Measurements from ENCODE around the gene L3MBTL3. TPM values are rescaled to one million over a fixed set of nuclear protein-coding genes. Genes with fewer than 3 reads are reported as not detected.
A peak's percentile ranks its signal among the peaks of the same experiment; 100 is the strongest.

L3MBTL3 gene
- total RNA-seq, 2 experiments from 2014 or later: 13.5 to 14.9 TPM

DNA sequence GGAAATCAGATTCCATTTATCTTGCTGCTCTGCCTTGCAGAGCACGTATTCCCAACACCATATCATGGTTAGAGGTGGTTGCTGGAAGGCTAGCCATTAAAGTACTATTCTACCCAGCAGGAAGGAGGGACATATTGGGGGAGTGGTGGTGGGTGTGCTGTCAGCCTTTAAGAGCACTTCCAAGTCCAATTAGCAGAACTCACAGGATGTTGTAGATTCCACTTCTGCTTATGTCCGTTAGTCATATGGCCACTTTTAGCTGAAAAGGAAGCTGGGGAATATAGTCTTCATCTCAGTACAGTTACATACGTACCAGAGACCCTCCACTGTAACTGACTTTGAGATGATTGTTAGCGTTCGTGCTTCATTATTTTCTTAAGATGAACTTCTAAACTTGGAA lies 109.9 kb downstream of the L3MBTL3 start:
- DNase-seq (no peak), ATAC-seq (no peak)
- peaks cover 11% of the 10 kb centered on the region for H3K36me3 Mint-ChIP-seq (ENCODE audit: low read depth)
- H3K9me3 Mint-ChIP-seq: no peaks in the 10 kb centered on the region
- ChIA-PET POLR2A (no interaction called here), CTCF (no interaction called here)
- no peak overlapping the region for H3K27ac Mint-ChIP-seq
- no peaks in the 10 kb centered on the region for H3K27me3 Mint-ChIP-seq
- peaks cover 59% of the 10 kb centered on the region for H3K4me1 Mint-ChIP-seq (ENCODE audit: low read depth)
- H3K4me3 Mint-ChIP-seq: no peak overlapping the region
- intact Hi-C loops (cut with micrococcal nuclease): no loop called here
- TF ChIP-seq, protein P1, sequence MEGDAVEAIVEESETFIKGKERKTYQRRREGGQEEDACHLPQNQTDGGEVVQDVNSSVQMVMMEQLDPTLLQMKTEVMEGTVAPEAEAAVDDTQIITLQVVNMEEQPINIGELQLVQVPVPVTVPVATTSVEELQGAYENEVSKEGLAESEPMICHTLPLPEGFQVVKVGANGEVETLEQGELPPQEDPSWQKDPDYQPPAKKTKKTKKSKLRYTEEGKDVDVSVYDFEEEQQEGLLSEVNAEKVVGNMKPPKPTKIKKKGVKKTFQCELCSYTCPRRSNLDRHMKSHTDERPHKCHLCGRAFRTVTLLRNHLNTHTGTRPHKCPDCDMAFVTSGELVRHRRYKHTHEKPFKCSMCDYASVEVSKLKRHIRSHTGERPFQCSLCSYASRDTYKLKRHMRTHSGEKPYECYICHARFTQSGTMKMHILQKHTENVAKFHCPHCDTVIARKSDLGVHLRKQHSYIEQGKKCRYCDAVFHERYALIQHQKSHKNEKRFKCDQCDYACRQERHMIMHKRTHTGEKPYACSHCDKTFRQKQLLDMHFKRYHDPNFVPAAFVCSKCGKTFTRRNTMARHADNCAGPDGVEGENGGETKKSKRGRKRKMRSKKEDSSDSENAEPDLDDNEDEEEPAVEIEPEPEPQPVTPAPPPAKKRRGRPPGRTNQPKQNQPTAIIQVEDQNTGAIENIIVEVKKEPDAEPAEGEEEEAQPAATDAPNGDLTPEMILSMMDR (IDR thresholded peaks at IDR 0.05): no peak

DNA sequence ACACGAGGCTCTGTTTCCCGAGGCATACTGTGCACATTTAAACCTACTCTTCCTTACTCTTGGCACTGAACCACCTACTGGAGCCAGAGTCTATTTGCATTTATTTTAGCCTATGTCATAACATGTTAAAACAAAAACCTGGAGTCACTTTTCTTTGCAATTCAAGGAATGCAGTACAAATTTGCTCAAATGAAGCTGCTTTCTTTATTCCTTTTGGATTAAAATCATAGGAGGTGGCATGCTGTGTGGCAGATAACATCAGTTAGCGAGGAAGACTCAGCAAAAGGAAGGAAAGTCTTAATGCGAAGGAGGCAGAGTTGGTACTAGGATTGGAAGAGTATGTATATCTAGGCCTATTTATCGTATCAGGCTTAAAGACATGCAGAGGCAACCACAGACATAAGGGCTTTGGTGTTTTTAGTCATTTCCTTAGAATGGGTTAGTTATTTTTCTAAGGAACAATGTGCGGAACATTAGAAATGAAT lies 111.4 kb downstream of the L3MBTL3 start:
- Mint-ChIP-seq H3K27ac (no peak overlapping the region), H3K36me3 (ENCODE audit: low read depth) (peaks cover 17% of the 10 kb centered on the region), H3K4me3 (no peak overlapping the region), H3K27me3 (no peaks in the 10 kb centered on the region), H3K9me3 (no peaks in the 10 kb centered on the region), H3K4me1 (ENCODE audit: low read depth) (peaks cover 72% of the 10 kb centered on the region)
- intact Hi-C loops (cut with micrococcal nuclease): loop anchor here (5.0 kb wide), 1 partner anchor 92 kb away; the partner anchor contains the start of gene SAMD3
- ChIA-PET CTCF (interaction anchor here (2.2 kb wide), 1 partner anchor 9 kb away, joined by 7 read pairs; no protein-coding TSS in a partner anchor), POLR2A (interaction anchor here (0.6 kb wide), 1 partner anchor 1573 kb away, joined by 3 read pairs; no protein-coding TSS in a partner anchor)
- TF ChIP-seq, protein P1 (IDR thresholded peaks at IDR 0.05): no peak
- no peak for DNase-seq
- no peak for ATAC-seq

DNA sequence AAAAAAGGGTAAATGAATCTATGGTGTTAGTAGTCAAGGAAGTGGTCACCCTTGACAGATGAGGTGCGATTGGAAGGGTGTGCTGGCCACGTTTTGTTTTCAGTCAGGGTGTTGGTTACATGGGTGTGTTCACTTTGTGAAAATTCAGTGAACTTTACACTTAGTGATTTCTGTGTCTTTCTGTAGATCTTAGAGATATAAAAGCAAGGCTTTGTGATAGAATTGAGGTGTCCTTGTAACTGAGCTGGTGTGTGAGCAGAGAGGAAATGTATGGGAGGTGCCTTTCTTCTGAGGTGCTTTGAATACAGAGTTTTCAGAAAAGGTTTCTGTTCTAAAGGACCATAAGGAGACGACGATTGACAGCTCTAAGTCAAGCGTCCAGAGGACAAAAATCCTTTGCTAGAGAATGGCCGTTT lies 113.9 kb downstream of the L3MBTL3 start:
- Mint-ChIP-seq H3K9me3 (no peaks in the 10 kb centered on the region), H3K4me1 (ENCODE audit: low read depth) (peaks cover 76% of the 10 kb centered on the region), H3K4me3 (peak overlapping the region; percentile 66), H3K27ac (peak overlapping the region; percentile 91), H3K36me3 (ENCODE audit: low read depth) (peaks cover 25% of the 10 kb centered on the region), H3K27me3 (no peaks in the 10 kb centered on the region)
- ATAC-seq (peak; percentile 90), DNase-seq (peak; percentile 80)
- ChIA-PET POLR2A (no interaction called here), CTCF (interaction anchor here (0.9 kb wide), 1 partner anchor 91 kb away, joined by 5 read pairs; the partner anchor contains the start of gene SAMD3)
- intact Hi-C loops (cut with micrococcal nuclease): loop anchor here (5.0 kb wide), 1 partner anchor 90 kb away; the partner anchor contains the start of gene SAMD3
- TF ChIP-seq, protein P1 (IDR thresholded peaks at IDR 0.05): no peak

DNA sequence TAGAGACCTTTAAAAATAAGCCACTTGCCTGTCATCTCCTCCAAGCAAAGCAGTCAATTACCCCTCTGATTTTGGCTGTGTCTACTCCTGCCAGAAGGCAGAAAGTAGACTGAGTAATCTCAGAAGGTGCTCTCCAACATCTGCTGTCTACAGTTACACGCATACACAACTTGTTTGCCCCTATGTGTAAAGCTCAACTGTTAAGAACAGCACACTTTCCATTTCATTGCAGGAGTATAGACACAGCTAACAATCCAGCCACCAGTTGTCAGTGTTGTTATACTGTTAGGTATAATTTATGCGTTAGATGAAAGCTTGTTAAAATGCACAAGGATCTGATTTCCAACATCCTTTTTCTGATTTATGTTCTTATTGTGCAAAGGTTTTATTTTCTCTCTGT lies 116.2 kb downstream of the L3MBTL3 start:
- TF ChIP-seq, protein P1 (IDR thresholded peaks at IDR 0.05): no peak
- DNase-seq (no peak), ATAC-seq (peak; percentile 29)
- intact Hi-C loops (cut with micrococcal nuclease): loop anchor here (5.0 kb wide), 1 partner anchor 88 kb away; the partner anchor contains the start of gene SAMD3
- POLR2A ChIA-PET: no interaction called here
- Mint-ChIP-seq H3K4me3 (no peak overlapping the region), H3K27me3 (no peaks in the 10 kb centered on the region), H3K4me1 (ENCODE audit: low read depth) (peaks cover 85% of the 10 kb centered on the region), H3K9me3 (no peaks in the 10 kb centered on the region), H3K36me3 (ENCODE audit: low read depth) (peaks cover 39% of the 10 kb centered on the region), H3K27ac (peak overlapping the region; percentile 34)
- CTCF ChIA-PET: interaction anchor here (1.2 to 1.8 kb wide), 4 partner anchors 10 to 148 kb away, joined by 3 to 4 read pairs (median 4); no protein-coding TSS in a partner anchor

DNA sequence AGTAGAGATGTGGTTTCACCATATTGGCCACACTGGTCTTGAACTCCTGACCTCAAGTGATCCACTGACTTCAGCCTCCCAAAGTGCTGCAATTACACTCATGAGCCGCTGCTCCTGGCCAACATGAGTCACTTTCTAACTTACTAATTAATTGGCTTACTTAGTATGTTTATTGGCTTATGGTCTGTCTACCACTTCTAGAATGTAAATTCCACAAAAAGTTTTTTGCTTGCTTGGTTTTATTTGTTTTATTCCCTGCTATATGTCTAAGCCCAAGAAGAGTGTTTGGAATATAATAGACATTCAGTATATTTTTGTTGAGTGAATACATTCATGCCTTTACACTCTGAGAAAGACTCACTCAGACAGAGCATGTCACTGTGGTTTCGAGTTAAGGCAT lies 118.4 kb downstream of the L3MBTL3 start:
- Mint-ChIP-seq H3K4me1 (ENCODE audit: low read depth) (peaks cover 72% of the 10 kb centered on the region), H3K9me3 (no peaks in the 10 kb centered on the region), H3K4me3 (no peak overlapping the region), H3K36me3 (ENCODE audit: low read depth) (peaks cover 45% of the 10 kb centered on the region), H3K27ac (no peak overlapping the region), H3K27me3 (no peaks in the 10 kb centered on the region)
- POLR2A ChIA-PET: interaction anchor here (1.1 kb wide), 1 partner anchor 29 kb away, joined by 3 read pairs; no protein-coding TSS in a partner anchor
- no peak for ATAC-seq
- TF ChIP-seq, protein P1 (IDR thresholded peaks at IDR 0.05): no peak
- CTCF ChIA-PET: no interaction called here
- intact Hi-C loops (cut with micrococcal nuclease): loop anchor here (5.0 kb wide), 2 partner anchors 46 to 109 kb away; no protein-coding TSS in a partner anchor
- DNase-seq: peak; percentile 26
